NCI-H187 treated with DMSO at 0.1 percent for 48 hours (cell line): Measurements from ENCODE around the gene CTSK.
"Not testable (repeated sequence)": the region's sequence is repeated elsewhere in the genome, so short reads cannot be mapped to it uniquely, and the experiment has no call there.

Experiments used
- DNase-seq: peaks from one replicate; lab custom pipeline; 2025; lab: John Stamatoyannopoulos, UW

CTSK gene

GRCh38 chr1:150805899-150806298 lies 2.2 kb downstream of the CTSK start:
- DNase-seq = no peak

- no peak for DNase-seq
Observed at GRCh38 chr1:150804671-150805070, 3.4 kb downstream of the CTSK start.

GRCh38 chr1:150799089-150799488 lies 9.0 kb downstream of the CTSK start:
- DNase-seq = no peak

GRCh38 chr1:150798525-150798924 lies 9.5 kb downstream of the CTSK start:
- DNase-seq = peak; percentile 99

GRCh38 chr1:150796374-150796773 lies 11.7 kb downstream of the CTSK start:
- DNase-seq = no peak

GRCh38 chr1:150793778-150794177 lies 14.3 kb downstream of the CTSK start:
- DNase-seq = not testable (repeated sequence)

- DNase-seq = no peak
Observed at GRCh38 chr1:150793221-150793620, 14.8 kb downstream of the CTSK start.

- no peak for DNase-seq
Observed at GRCh38 chr1:150791585-150791984, 16.5 kb downstream of the CTSK start.

- DNase-seq = no peak
Observed at GRCh38 chr1:150789396-150789795, 18.7 kb downstream of the CTSK start.

GRCh38 chr1:150788946-150789345 lies 19.1 kb downstream of the CTSK start:
- no peak for DNase-seq

GRCh38 chr1:150787455-150787854 lies 20.6 kb downstream of the CTSK start:
- no peak for DNase-seq

- DNase-seq = no peak
Observed at GRCh38 chr1:150780510-150780909, 27.6 kb downstream of the CTSK start.

GRCh38 chr1:150778409-150778808 lies 29.7 kb downstream of the CTSK start:
- no peak for DNase-seq

GRCh38 chr1:150777544-150777943 lies 30.5 kb downstream of the CTSK start:
- DNase-seq = no peak

GRCh38 chr1:150775931-150776505 lies 32.0 kb downstream of the CTSK start:
- not testable (repeated sequence) for DNase-seq

- DNase-seq = no peak
Observed at GRCh38 chr1:150775276-150775675, 32.8 kb downstream of the CTSK start.

GRCh38 chr1:150772326-150772725 lies 35.7 kb downstream of the CTSK start:
- no peak for DNase-seq

- DNase-seq = not testable (repeated sequence)
Observed at GRCh38 chr1:150767704-150768103, 40.4 kb downstream of the CTSK start.

- DNase-seq = not testable (repeated sequence)
Observed at GRCh38 chr1:150765977-150766301, 42.1 kb downstream of the CTSK start.

- no peak for DNase-seq
Observed at GRCh38 chr1:150765296-150765976, 42.6 kb downstream of the CTSK start, which contains the start of gene CTSS. TSS of gene CTSS (minus strand) at chr1:150765778. CDS start at chr1:150764763, 1,015 bp downstream.

GRCh38 chr1:150764617-150765101 lies 43.4 kb downstream of the CTSK start:
- DNase-seq = no peak

GRCh38 chr1:150763018-150763417 lies 45.0 kb downstream of the CTSK start:
- no peak for DNase-seq

- no peak for DNase-seq
Observed at GRCh38 chr1:150762552-150762951, 45.5 kb downstream of the CTSK start.

GRCh38 chr1:150761801-150762200 lies 46.3 kb downstream of the CTSK start:
- no peak for DNase-seq
